GM19395 (cell line): ENCODE results near the gene CERS1.
"Not testable (repeated sequence)": the region's sequence is repeated elsewhere in the genome, so short reads cannot be mapped to it uniquely, and the experiment has no call there.

Experiments
- ATAC-seq: cut with Tn5 transposase; IDR thresholded peaks from one replicate; pipeline ENCODE4 v1.9.1; 2021; ENCODE audit warnings: mild to moderate bottlenecking, moderate library complexity; ENCODE audit not compliant: unreplicated experiment

Gene CERS1

GRCh38 chr19:18919086-18919899 lies 23.3 kb upstream of the CERS1 start, which contains the start of the genes COPE and DDX49:
Gene COPE, minus strand, starts transcription at chr19:18919387. Its CDS starts 39 bp downstream, at chr19:18919348.
Gene DDX49, plus strand, starts transcription at chr19:18919715. Its CDS starts 27 bp downstream, at chr19:18919742.
- peak; percentile 90 for ATAC-seq

- not testable (repeated sequence) for ATAC-seq
Measured at GRCh38 chr19:18917593-18917992, 21.6 kb upstream of the CERS1 start.

- ATAC-seq = no peak
Measured at GRCh38 chr19:18915639-18916038, 19.7 kb upstream of the CERS1 start.

- no peak for ATAC-seq
Measured at GRCh38 chr19:18913466-18913865, 17.5 kb upstream of the CERS1 start.

- no peak for ATAC-seq
Measured at GRCh38 chr19:18912933-18913332, 17.0 kb upstream of the CERS1 start.

GRCh38 chr19:18910801-18911436 lies 15.0 kb upstream of the CERS1 start:
- ATAC-seq = no peak

GRCh38 chr19:18910010-18910409 lies 14.1 kb upstream of the CERS1 start:
- no peak for ATAC-seq

- ATAC-seq = no peak
Measured at GRCh38 chr19:18908917-18909619, 13.1 kb upstream of the CERS1 start.

- no peak for ATAC-seq
Measured at GRCh38 chr19:18906605-18907519, 10.9 kb upstream of the CERS1 start.

- no peak for ATAC-seq
Measured at GRCh38 chr19:18905513-18906236, 9.7 kb upstream of the CERS1 start.

GRCh38 chr19:18905058-18905456 lies 9.1 kb upstream of the CERS1 start:
- no peak for ATAC-seq

- ATAC-seq = no peak
Measured at GRCh38 chr19:18904334-18905057, 8.5 kb upstream of the CERS1 start.

- no peak for ATAC-seq
Measured at GRCh38 chr19:18903156-18904037, 7.4 kb upstream of the CERS1 start.

- not testable (repeated sequence) for ATAC-seq
Measured at GRCh38 chr19:18902519-18902918, 6.6 kb upstream of the CERS1 start.

GRCh38 chr19:18901491-18901890 lies 5.5 kb upstream of the CERS1 start:
- no peak for ATAC-seq

GRCh38 chr19:18900700-18901481 lies 4.9 kb upstream of the CERS1 start:
- ATAC-seq = no peak
